Thoracic aorta (tissue), 2 donors: Measurements from ENCODE around the gene SMIM41. TPM values are rescaled to one million over a fixed set of nuclear protein-coding genes. Genes with fewer than 3 reads are reported as not detected.

Experiments
- ATAC-seq: fragments of 150-250 bp; one replicate; pipeline ENCODE4 v1.8.0; 2017; ENCODE audit warnings: low read depth; ENCODE audit not compliant: insufficient number of reproducible peaks, low FRiP score
- DNase-seq: peaks from one replicate; pipeline ENCODE4 v3.0.0-alpha.2; 2020; ENCODE audit warnings: low spot score
- H3K27ac ChIP-seq, 2 donors: fragments of 200-600 bp; sonication (generic); 1 replicate in 1 of 2; 2 replicates in 1 of 2; pipeline ENCODE4 v1.5.1; 2016; ENCODE audit warnings: mild to moderate bottlenecking in 2 of 2, moderate library complexity in 2 of 2
- H3K27me3 ChIP-seq: fragments of 200-600 bp; sonication (generic); replicated peaks from 2 replicates; pipeline ENCODE4 v1.6.0; 2016; ENCODE audit warnings: mild to moderate bottlenecking; ENCODE audit not compliant: insufficient read depth
- H3K36me3 ChIP-seq: fragments of 200-600 bp; sonication (generic); one replicate; pipeline ENCODE4 v1.5.1; 2016
- H3K4me1 ChIP-seq, 2 donors: fragments of 200-600 bp; sonication (generic); 1 replicate in 1 of 2; 2 replicates in 1 of 2; pipeline versions ENCODE4 v1.5.1 to v1.6.0; 2016; ENCODE audit warnings: low read depth in 2 of 2, mild to moderate bottlenecking in 1 of 2; ENCODE audit not compliant: control insufficient read depth in 1 of 2
- H3K4me3 ChIP-seq: fragments of 200-600 bp; sonication (generic); 2 replicates; pipeline ENCODE4 v1.5.1; 2016; ENCODE audit warnings: mild to moderate bottlenecking
- H3K9me3 ChIP-seq: fragments of 200-600 bp; sonication (generic); 2 replicates; pipeline ENCODE4 v1.5.1; 2016
- CTCF ChIP-seq: fragments of 200-600 bp; sonication (generic); IDR thresholded peaks from one replicate; pipeline ENCODE4 v1.5.1; 2019; ENCODE audit warnings: antibody characterized with exemption
- total RNA-seq, 2 donors: library from RNA; depleted of rRNA; stranded (reverse); fragments of >200 nt; gene quantifications; one replicate each; pipeline versions ENCODE4 v1.1.0 to v1.2.3, GENCODE V29; 2016

Gene SMIM41
- total RNA-seq, 2 donors from 2014 or later = 1.8 TPM; not detected in 1

GRCh38 chr12:52059582-52060497 lies 19.7 kb upstream of the SMIM41 start:
- ATAC-seq (no peak), DNase-seq (no peak)
- H3K27ac ChIP-seq = no peak overlapping the region
- H3K4me3 ChIP-seq = no peak overlapping the region
- no peaks in the 10 kb centered on the region for H3K27me3 ChIP-seq
- peaks cover 20% of the 10 kb centered on the region for H3K36me3 ChIP-seq
- no peaks in the 10 kb centered on the region for H3K9me3 ChIP-seq
- TF ChIP-seq CTCF = no peak
- H3K4me1 ChIP-seq = no peaks in the 10 kb centered on the region

- Histone ChIP-seq H3K36me3 (peaks cover 19% of the 10 kb centered on the region), H3K9me3 (no peaks in the 10 kb centered on the region), H3K4me3 (no peak overlapping the region), H3K27ac (no peak overlapping the region), H3K27me3 (no peaks in the 10 kb centered on the region), H3K4me1 (no peaks in the 10 kb centered on the region)
- DNase-seq (no peak), ATAC-seq (no peak)
- TF ChIP-seq CTCF = no peak
These were observed 18.9 kb upstream of the SMIM41 start for GRCh38 chr12:52060498-52061177.

GRCh38 chr12:52061470-52062166 lies 17.9 kb upstream of the SMIM41 start:
- Histone ChIP-seq H3K4me3 (no peak overlapping the region), H3K27me3 (no peaks in the 10 kb centered on the region), H3K4me1 (no peaks in the 10 kb centered on the region), H3K36me3 (peaks cover 19% of the 10 kb centered on the region), H3K9me3 (no peaks in the 10 kb centered on the region), H3K27ac (no peak overlapping the region)
- TF ChIP-seq CTCF = no peak
- no peak for DNase-seq
- ATAC-seq = no peak

GRCh38 chr12:52062167-52063081 lies 17.1 kb upstream of the SMIM41 start:
- no peak for DNase-seq
- Histone ChIP-seq H3K4me3 (no peak overlapping the region), H3K27ac (no peak overlapping the region), H3K4me1 (no peaks in the 10 kb centered on the region), H3K36me3 (peaks cover 13% of the 10 kb centered on the region), H3K9me3 (no peaks in the 10 kb centered on the region), H3K27me3 (no peaks in the 10 kb centered on the region)
- no peak for ATAC-seq
- no peak for TF ChIP-seq CTCF
